ENCODE results near the gene FEM1C. TPM values are rescaled to one million over a fixed set of nuclear protein-coding genes. Genes with fewer than 3 reads are reported as not detected.

Gene FEM1C
- total and polyA plus RNA-seq, 2 of the 4 experiments (the other 2 are of a cell fraction), result 6.3 to 21.5 TPM

DNA sequence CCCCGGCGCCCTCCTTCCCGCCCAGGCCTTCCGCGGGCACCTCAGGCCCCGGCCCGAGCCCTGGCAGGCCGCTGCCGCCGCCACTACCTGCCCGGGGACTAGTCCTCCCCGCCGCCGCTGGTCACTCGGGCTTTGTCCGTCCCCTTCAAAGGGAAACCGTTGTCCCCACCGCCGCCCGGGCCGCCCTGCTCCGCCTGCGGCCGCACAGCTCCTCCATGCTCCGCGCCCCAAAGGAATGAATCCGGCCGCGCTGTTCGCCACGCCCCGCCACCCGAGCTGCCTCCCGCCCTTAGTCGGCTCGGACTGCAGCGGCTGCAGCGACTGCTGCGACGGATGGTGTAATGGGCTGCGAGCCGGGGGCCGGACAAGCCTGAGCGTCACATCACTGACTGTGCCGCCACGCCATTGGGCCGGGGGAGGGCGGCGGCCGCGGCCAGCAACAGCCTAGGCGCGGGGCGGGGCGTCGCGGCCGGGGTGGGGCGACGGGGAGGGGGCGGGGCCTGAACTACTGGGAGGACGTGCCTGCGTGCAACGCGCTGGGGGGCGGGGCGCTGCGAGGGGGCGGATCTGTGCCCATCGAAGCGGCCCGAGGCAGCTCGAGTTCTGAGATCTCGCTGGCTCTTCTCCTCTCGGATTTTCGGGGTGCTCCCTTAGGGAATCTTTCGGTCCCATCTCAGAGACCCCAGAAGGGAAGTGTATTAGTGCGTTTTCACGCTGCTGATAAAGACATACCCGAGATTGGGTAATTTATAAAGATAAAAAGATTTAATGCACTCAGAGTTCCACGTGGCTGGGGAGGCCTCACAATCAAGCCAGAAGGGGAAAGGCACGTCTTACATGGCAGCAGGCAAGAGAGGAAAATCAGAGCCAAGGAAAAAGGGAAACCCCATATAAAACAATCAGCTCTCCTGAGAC, at the start of gene FEM1C (continued):
- TF ChIP-seq, protein P1, sequence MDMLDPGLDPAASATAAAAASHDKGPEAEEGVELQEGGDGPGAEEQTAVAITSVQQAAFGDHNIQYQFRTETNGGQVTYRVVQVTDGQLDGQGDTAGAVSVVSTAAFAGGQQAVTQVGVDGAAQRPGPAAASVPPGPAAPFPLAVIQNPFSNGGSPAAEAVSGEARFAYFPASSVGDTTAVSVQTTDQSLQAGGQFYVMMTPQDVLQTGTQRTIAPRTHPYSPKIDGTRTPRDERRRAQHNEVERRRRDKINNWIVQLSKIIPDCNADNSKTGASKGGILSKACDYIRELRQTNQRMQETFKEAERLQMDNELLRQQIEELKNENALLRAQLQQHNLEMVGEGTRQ (IDR thresholded peaks at IDR 0.05; ENCODE audit: low read depth, low read length), result no peak
- TF ChIP-seq, protein P2, sequence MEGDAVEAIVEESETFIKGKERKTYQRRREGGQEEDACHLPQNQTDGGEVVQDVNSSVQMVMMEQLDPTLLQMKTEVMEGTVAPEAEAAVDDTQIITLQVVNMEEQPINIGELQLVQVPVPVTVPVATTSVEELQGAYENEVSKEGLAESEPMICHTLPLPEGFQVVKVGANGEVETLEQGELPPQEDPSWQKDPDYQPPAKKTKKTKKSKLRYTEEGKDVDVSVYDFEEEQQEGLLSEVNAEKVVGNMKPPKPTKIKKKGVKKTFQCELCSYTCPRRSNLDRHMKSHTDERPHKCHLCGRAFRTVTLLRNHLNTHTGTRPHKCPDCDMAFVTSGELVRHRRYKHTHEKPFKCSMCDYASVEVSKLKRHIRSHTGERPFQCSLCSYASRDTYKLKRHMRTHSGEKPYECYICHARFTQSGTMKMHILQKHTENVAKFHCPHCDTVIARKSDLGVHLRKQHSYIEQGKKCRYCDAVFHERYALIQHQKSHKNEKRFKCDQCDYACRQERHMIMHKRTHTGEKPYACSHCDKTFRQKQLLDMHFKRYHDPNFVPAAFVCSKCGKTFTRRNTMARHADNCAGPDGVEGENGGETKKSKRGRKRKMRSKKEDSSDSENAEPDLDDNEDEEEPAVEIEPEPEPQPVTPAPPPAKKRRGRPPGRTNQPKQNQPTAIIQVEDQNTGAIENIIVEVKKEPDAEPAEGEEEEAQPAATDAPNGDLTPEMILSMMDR (conservative IDR thresholded peaks at IDR 0.05; ENCODE audit: low read depth, low read length), result no peak
- TF ChIP-seq MAFK (IDR thresholded peaks at IDR 0.05; ENCODE audit: low read depth, low read length) (no peak), MAZ (IDR thresholded peaks at IDR 0.05; ENCODE audit: borderline replicate concordance, low read depth, low read length) (peak; percentile 94; the same call in 1 of the 2 replicates)
